Calu3 (cell line): ENCODE measurements around the gene AHCYL1. TPM values are rescaled to one million over a fixed set of nuclear protein-coding genes. Genes with fewer than 3 reads are reported as not detected.

Source experiments
- BruUV-seq: library from RNA; stranded (reverse); fragments of 400-500 nt; replicated peaks from 2 replicates; lab custom pipeline; 2021; lab: Mats Ljungman, UMichigan
- CTCF ChIA-PET: fragments of 300-600 bp; sonication (Branson Sonifier 250); formaldehyde crosslinking; loops from one replicate; lab custom pipeline; 2022; ENCODE audit warnings: antibody characterized with exemption; lab: Charles Lee
- DNase-seq: peaks from one replicate; pipeline ENCODE4 v3.0.0; 2022
- H3K27ac Mint-ChIP-seq: one replicate; pipeline ENCODE4 v1.8.0; 2022; ENCODE audit warnings: mixed read lengths; ENCODE audit not compliant: unreplicated experiment
- H3K27me3 Mint-ChIP-seq: one replicate; pipeline ENCODE4 v1.8.0; 2022; ENCODE audit warnings: mixed read lengths; ENCODE audit not compliant: unreplicated experiment
- H3K36me3 Mint-ChIP-seq: one replicate; pipeline ENCODE4 v1.8.0; 2022; ENCODE audit warnings: mild to moderate bottlenecking, moderate library complexity, mixed read lengths; ENCODE audit not compliant: insufficient read depth, unreplicated experiment
- H3K4me1 Mint-ChIP-seq: one replicate; pipeline ENCODE4 v1.8.0; 2022; ENCODE audit warnings: mild to moderate bottlenecking, low read depth, mixed read lengths; ENCODE audit not compliant: unreplicated experiment
- H3K4me3 Mint-ChIP-seq: one replicate; pipeline ENCODE4 v1.8.0; 2022; ENCODE audit warnings: mild to moderate bottlenecking, low read depth, moderate library complexity, mixed read lengths; ENCODE audit not compliant: unreplicated experiment
- H3K9me3 Mint-ChIP-seq: one replicate; pipeline ENCODE4 v1.8.0; 2022; ENCODE audit warnings: low read depth, mixed read lengths; ENCODE audit not compliant: unreplicated experiment
- CTCF ChIP-seq: fragments of 200-600 bp; IDR thresholded peaks from one replicate; pipeline ENCODE4 v1.8.0; 2022; ENCODE audit warnings: antibody characterized with exemption; ENCODE audit not compliant: unreplicated experiment
- intact Hi-C: fragments of 100-400 bp; cut with micrococcal nuclease; formaldehyde crosslinking; loops from one replicate; pipeline ENCODE4 v1.10.0; 2022; ENCODE audit not compliant: unreplicated experiment
- total RNA-seq: library from RNA; stranded (reverse); gene quantifications from 2 replicates; pipeline ENCODE4 v1.2.3, GENCODE V29; 2022

The AHCYL1 gene
- total RNA-seq, 1 experiment from 2014 or later = 56.5 TPM

GRCh38 chr1:109997204-109997866 lies 12.8 kb downstream of the AHCYL1 start:
- CTCF ChIA-PET = interaction anchor here (0.6 kb wide), 1 partner anchor 13 kb away, joined by 4 read pairs; the partner anchor contains the start of gene AHCYL1
- Mint-ChIP-seq H3K27me3 (no peaks in the 10 kb centered on the region), H3K9me3 (no peaks in the 10 kb centered on the region), H3K36me3 (no peaks in the 10 kb centered on the region), H3K4me1 (peaks cover 13% of the 10 kb centered on the region), H3K4me3 (no peak overlapping the region), H3K27ac (peak overlapping the region; percentile 18)
- intact Hi-C loops = no loop called here
- DNase-seq = no peak
- no TSS peak for BruUV-seq
- TF ChIP-seq CTCF = no peak

DNA sequence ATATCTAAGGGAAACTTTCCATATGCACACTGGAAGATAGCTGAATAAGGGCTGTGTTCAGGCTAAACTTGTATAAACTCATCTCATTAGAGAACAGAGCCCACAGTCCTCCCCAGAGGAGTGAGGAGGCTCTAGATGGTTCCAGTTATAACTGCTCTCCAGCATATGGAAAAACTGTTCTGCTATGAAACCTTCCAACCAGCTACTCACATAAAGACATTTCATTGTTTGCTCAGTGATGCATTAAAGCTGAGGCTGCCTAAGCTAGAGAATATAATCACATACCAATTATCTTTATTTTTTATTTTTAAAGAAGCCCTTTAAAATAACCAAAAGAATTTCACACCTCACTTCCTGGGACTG lies 13.3 kb downstream of the AHCYL1 start:
- DNase-seq = no peak
- intact Hi-C loops = no loop called here
- no TSS peak for BruUV-seq
- H3K36me3 Mint-ChIP-seq = no peaks in the 10 kb centered on the region
- TF ChIP-seq CTCF = no peak
- H3K4me3 Mint-ChIP-seq = no peak overlapping the region
- no peaks in the 10 kb centered on the region for H3K9me3 Mint-ChIP-seq
- peaks cover 18% of the 10 kb centered on the region for H3K4me1 Mint-ChIP-seq
- CTCF ChIA-PET = interaction anchor here (0.6 to 0.9 kb wide), 2 partner anchors 9 to 13 kb away, joined by 4 read pairs; partner anchors contain the start of gene AHCYL1
- no peaks in the 10 kb centered on the region for H3K27me3 Mint-ChIP-seq
- H3K27ac Mint-ChIP-seq = no peak overlapping the region

DNA sequence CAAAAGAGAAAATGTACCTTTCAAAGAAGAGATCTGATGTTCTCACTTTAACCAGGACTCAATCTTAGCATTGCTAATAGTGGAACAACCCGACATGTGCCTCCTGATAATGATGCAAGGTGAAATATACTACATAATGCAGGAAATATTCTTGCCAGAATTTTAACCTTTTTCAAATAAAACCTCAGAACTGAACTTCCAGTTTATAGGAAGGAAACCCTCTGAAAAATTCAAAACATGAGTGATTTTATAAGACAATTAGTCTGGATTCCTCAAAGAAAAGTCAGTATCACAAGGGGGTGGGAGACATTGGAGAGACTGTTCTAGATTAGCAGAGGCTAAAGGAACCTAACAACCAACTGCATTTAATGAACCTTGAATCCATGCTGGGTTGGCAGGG lies 18.1 kb downstream of the AHCYL1 start:
- no peaks in the 10 kb centered on the region for H3K9me3 Mint-ChIP-seq
- intact Hi-C loops = no loop called here
- peak overlapping the region; percentile 83 for H3K27ac Mint-ChIP-seq
- TF ChIP-seq CTCF = no peak
- peaks cover 16% of the 10 kb centered on the region for H3K36me3 Mint-ChIP-seq
- H3K27me3 Mint-ChIP-seq = no peaks in the 10 kb centered on the region
- peaks cover 39% of the 10 kb centered on the region for H3K4me1 Mint-ChIP-seq
- no TSS peak for BruUV-seq
- no peak for DNase-seq
- CTCF ChIA-PET = no interaction called here
- peak overlapping the region; percentile 67 for H3K4me3 Mint-ChIP-seq

DNA sequence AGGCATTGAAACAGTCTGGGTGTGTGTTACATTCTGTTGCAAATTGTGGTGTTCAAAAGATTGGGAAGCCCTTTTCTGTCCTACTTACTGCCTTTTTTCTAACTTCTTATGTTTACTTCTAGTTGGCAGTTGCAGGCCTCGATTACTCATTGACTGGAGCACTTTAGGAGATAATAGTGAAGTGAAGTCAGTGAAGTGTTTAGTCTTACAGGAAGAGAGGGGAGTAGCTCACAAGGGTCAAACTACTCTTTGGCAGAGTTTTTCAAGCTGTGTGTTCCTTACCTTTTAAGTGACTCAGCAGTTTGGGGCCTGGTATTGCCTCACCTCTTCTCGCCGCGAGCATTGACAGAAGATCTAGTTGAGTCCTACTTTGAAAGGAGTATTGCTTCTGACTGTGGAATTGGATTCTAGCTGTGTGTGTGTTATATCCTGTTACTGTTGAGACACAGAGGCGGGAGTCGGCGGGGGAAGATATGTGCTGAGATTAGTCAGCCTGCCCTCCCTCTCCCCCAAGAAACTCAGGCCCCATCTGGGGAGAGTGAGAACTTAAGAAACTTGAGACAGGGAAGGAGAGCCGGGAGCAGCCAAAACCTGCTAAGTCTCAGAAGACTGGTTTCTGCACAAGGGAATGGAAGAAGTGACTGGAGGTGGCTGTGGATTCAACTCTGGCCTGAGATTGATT lies 19.3 kb downstream of the AHCYL1 start:
- BruUV-seq = no TSS peak
- DNase-seq = peak; percentile 56
- peaks cover 37% of the 10 kb centered on the region for H3K4me1 Mint-ChIP-seq
- H3K27me3 Mint-ChIP-seq = no peaks in the 10 kb centered on the region
- H3K4me3 Mint-ChIP-seq = peak overlapping the region; percentile 67
- peaks cover 16% of the 10 kb centered on the region for H3K36me3 Mint-ChIP-seq
- intact Hi-C loops = no loop called here
- H3K9me3 Mint-ChIP-seq = no peaks in the 10 kb centered on the region
- CTCF ChIA-PET = interaction anchor here (0.6 to 1.4 kb wide), 5 partner anchors 19 to 1615 kb away, joined by 3 to 12 read pairs (median 4); partner anchors contain the start of genes AHCYL1 and RAP1A
- peak overlapping the region; percentile 83 for H3K27ac Mint-ChIP-seq
- no peak for TF ChIP-seq CTCF
